ENCODE data around the gene CNOT1.

DNA sequence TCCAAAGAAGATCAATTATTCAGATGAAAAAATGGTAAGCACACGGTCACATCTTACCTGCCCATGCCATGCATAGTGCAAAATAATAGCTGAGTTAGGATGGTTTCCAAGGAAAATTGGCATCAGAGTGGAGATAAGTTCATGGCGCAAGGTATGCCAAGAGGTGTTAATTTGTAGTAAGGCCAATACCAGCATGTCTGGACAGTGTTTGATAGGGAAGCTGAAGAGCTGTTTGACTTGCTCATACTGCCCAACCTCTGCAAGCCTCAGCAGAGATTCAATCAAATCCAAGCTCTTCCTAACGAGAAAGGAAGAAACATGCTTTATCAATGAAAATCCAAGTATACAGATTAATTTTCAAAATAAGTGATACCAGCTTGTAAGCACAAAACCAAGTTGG, 51.0 kb downstream of the CNOT1 start:
- TF ChIP-seq GATA2 (IDR thresholded peaks at IDR 0.05; ENCODE audit: low read depth, low read length): no peak
- no peak for TF ChIP-seq GATA3 (IDR thresholded peaks at IDR 0.05; ENCODE audit: low read depth, low read length)
